Measurements from ENCODE around the gene LIPN.

LIPN gene

DNA sequence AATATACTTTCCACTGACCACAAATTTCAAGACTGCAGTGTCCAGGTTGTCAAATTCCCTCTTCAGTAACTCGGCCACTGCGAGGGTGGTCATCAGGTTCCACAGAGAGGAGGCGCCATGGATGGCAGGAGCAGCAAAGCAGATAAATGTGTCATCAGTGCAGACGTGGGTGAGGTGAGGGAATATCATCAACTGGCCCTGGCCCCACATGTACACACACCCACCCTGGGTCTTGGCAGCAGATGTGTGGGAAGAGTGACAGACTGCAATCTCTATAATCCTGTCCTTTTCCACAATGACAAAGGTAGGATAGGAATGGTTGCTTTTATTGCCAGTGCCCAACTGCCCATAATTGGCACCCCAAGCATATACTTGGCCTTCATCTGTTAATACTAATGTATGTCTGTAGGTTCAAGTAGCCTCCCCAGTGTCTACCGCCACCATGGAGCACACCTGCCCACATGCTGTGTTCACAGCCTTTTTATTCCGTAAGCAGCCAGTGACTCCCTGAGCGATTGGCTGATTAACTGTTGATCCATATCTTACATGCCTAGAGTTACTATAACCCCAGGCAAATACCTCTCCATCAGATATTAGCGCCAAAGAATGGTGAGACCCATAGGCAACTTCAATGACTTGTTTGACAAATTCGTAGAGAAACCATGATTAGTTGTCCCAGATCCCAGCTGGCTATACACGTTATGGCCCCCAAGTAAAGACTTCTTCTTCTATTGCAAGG lies 26.4 kb downstream of the LIPN start:
- no peak for DNase-seq

DNA sequence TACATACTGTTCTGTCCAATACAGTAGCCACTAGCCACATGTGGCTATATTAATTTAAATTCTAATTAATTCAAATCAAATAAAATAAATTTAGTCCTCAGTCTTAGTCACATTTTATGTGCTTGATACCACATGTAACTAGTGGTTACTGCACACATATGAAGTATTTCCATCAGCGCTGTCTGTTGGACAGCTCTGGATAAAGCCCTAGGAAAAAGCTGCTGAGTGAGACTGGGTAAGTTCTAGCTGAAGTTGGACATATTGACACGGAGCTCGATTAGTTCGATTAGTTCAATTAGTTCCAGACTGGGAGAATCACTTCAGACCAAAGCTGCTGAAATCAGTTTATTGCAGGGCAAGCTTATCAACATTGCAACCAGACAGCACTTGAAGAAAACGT lies 27.6 kb downstream of the LIPN start:
- no peak for DNase-seq

DNA sequence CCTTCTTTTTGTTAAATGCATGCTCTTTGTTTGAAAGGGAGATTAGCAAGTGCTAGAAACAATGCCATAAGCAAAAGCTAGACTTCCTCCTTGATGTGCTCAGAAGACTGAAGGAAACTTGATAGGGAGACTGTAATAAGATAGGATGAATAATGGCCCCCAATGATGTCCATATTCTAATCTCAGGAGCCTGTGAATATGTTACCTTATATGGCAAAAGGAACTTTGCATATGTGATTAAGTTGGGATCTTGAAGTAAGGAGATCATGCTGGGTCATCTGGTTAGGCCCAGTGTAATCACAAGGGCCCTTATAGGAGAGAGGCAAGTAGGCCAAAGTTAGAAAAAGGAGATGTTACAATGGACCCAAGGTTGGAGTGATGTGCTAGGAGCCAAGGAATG lies 29.1 kb downstream of the LIPN start:
- no peak for DNase-seq

DNA sequence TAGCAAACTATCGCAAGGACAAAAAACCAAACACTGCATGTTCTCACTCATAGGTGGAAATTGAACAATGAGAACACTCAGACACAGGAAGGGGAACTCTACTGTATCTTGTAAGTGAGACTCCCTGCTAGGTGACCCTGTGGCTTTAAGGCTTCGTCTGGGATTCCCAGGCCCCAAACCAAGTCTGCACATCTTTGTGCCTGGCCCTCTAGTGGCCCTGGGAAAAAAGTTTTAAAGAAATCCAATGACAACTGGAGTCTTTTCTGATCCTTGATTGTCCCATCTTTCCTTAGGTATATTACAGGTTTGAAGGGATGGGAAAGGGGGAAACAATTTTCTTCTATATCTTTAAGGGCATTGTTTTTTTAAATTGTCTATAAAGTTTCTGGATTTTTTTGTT lies 32.1 kb downstream of the LIPN start:
- no peak for DNase-seq

DNA sequence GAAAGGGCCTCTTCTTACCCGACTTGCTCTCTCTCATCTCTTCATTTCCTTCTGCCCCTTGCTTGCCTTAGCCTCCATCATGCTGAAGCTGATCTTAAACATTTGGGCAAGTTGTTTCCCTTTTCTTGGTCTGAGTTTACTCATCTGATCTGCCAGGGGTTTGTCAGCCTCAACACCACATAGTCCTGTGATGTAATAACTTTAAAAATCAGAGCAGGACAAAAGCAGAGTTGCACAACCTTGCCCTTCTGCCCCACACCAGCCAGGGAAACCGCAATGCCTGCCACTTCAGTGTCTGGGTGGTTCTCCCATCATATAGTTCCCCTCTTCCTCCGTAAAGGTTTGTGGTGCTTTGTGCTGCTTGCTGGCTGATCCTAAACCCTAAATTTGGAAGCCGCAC lies 32.8 kb downstream of the LIPN start:
- no peak for DNase-seq

DNA sequence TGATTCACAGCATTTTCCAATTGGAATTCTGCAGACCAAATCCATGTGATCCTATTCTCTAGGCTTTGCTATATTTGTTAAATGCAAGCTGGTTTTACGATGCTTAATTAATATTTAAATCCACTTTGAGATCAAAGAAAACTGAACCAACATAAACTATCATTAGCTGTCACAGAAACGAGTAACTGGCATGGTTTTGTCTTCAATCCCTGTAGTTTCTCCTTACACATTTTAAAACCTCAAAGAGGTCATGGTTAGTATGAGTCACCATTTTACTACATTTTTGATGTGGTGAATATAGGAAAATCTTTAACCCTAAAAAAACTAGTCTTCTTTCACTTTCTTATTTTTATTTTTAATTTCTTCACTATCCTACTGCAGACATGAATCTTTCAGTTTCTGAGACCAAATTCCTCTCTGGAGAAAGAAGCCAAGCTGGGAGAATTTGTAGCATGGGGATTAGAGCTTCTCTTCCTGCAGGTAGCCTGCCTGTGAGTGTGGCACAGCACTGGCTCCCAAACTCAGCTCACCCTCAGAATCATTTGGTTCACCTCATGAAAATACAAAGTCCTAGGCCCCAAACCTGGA lies 34.0 kb downstream of the LIPN start:
- DNase-seq = no peak

DNA sequence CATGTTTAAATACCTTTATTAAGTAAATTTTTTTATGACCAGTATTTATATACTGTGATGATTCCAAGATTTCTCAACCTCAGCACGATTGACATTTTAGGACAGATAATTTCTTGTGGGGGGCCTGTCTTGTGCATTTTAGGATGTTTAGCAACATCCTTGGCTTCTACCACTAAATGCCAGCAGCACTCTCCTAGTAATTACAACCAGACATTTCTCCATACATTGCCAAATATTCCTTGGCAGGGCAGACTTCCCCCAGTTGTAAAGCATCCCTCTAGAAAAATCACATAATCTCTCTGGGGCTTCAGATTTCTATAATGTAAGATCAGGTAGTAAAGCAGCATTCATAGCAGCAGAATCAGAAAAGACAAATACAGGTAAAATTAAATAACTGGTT lies 34.9 kb downstream of the LIPN start:
- no peak for DNase-seq

DNA sequence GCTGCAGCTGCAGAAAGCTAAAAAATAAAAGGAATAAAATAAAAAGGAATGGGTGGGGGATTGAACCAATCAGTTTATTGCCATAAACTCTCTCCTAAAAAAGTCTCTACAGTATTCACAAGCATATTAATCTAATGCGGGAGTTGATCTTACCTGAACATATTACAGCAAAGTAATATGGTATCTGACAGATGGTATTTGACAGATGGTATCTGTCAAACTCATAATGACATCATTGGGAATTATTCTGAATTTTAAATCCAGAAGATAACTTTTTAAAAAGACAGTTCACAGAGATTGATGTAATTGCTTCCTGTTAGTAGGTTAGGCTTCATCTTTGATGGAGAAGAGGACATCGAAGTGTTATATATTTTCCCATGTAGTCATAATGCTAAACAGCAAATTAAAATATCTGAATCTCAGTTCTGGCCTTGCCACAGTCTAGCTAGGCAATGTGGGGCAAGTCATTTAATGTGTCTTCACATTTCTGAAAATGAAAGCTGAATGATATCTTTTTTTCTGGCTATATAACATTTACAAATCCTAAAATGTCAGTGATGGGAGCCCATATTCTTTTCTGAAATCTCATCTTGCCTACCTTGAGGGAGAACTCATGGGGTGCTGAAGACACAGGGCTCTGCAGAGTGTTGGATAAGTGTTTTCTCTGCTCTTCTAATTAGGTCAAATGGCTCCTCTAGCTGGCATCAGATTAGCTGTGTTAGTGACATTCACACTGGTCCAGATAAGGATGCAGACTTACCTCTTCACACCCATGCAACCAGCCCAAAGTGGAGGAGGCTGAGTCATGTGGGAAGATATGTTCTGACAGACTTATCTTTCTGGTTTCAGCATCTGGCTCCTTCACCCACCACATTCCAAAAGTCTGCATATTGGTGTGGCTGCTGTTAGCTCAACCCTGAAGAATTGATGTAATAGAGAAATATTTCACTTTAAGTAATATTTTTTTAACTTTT lies 40.6 kb downstream of the LIPN start:
- DNase-seq = no peak

DNA sequence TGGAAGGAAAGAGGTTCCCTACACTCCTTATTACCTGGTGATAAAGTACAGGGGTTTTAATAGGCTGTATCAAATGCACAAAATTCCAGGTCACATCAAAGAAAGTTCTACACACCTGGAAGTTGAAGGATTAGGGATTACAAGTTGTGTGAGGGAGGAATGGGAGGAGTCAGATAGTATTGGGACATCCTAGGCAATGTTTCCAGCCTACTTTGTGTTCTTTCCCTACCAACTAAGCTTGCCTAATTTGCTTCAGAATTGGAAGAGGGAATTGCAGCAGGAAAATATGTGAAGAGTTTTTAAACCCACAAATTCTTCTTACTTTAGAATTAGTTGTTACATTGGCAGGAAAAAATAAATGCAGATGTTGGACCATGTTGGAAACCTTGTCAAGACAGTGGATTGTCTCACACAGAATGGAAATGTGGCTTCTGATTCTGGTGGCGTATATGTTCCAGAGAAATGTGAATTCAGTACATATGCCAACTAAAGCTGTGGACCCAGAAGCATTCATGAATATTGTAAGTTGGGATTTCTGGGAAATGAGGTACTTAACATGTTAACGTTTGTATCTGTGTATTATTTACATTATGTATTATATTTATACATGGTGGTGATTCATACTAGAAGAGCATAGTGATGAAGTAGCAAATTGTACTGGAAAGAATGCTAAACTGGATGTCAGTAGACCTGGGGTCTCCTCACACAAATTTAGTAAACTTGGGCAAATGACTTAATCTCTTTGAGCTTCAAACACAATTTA lies 42.9 kb downstream of the LIPN start, which contains the start of gene LIPM:
Gene LIPM, plus strand, starts transcription at position 208 of the 763 bp plus-strand sequence. Its CDS starts 167 bp downstream, at position 375.
- DNase-seq = no peak

DNA sequence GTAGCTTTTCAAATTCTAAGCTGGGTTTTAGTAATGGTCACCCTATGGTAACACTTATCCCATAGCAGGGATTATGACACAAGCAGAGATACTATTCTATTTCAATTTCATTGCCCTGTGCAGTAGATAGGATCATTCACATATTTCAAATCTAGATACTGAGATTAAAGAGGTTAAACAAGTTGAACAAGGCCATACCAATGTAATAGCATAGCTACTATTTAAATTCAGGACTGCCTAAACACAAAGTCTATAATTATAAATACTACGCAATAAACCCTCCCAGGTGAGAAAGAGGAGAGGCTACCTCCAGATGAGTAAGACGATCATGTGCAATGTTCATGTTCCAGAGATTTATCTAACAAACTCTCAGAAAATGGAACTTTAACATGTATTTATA lies 43.8 kb downstream of the LIPN start:
- DNase-seq = no peak

DNA sequence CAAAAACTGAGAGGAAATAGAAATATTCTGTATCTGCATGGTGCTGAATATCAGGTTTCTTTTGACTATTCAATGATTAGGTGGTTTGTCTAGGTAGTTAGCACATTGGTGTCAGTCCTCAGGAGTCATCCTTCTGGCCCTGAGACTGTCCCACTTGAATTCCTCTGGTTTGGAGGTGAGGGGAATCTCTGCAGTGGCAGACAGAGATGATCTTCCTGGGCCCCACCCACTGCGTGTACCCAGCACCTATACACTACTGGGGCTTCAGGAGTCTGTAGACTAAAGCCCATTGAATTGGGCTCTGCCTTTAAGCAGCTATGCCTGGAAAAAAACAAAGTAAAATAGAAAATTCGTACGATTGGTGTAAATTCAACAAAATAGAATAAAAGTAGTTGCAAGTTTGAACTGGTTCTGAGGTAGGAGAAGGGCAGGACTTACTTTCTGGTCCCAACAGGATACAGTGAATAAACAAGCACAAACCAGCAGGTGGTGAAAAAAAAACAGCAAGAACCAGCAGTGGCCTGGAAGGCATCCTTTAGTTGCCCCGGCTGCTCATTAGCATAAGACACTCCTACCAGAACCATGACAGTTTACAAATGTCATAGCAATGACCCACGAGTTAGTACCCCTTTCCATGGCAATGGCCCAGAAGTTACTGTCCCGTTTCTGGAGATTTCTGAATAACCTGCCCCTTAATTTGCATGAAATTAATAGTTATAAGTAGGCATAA lies 44.4 kb downstream of the LIPN start:
- no peak for DNase-seq

DNA sequence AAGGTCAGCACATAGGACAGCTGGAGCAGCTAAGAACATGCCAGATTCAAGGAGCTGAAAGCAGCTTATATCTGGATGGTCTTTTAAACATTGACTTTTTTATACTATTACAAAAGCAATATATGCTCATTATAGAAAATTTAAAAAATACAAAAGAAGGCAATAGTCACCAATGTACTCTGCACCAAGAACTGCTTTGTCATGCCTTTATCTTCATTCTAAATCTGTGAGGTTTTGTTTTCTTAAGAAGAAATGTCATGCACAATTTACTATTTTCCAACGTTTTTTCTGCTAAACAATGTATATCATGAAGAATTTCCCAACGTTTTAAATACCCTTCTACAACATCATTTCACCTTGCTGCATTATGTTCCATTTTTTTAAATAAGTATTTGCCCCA lies 45.5 kb downstream of the LIPN start:
- DNase-seq = no peak

DNA sequence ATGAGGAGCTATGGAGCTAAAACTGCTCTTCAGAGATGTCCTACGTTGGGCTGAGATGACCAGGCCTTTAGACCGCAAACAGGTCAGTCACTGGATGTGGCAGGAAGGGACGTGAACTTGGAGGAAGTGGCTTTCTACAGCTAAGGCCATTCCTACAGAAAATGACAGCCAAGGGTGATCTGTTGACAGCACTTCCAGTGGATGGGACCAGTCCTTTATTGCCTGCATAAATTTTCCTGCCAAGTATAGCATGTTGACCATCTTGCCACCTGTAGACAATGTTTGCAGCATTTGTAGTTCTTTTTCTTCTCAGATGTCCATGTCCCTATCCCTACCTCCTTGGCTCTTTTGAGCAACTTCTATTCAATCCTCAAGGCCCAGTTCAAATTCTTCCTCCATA lies 46.1 kb downstream of the LIPN start:
- no peak for DNase-seq

DNA sequence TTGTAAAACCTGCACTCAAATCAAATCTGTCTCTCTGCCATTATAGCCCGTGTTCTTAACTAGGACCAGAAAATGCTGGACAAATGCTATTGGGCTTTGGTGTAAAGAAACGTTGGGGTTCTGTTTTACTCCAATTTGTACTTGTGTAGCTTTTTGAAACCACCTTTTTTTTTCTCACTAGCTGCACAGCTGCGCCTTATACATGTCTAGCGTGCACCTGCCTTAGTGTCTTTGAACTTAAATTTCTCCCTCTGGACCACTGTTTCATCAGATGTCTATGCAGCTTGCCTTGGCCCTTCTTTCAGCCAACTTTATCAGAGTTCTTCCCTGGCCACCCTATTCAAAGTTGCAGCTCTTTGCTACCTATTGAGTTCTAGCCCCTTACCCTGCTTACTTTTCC lies 49.8 kb downstream of the LIPN start:
- no peak for DNase-seq

DNA sequence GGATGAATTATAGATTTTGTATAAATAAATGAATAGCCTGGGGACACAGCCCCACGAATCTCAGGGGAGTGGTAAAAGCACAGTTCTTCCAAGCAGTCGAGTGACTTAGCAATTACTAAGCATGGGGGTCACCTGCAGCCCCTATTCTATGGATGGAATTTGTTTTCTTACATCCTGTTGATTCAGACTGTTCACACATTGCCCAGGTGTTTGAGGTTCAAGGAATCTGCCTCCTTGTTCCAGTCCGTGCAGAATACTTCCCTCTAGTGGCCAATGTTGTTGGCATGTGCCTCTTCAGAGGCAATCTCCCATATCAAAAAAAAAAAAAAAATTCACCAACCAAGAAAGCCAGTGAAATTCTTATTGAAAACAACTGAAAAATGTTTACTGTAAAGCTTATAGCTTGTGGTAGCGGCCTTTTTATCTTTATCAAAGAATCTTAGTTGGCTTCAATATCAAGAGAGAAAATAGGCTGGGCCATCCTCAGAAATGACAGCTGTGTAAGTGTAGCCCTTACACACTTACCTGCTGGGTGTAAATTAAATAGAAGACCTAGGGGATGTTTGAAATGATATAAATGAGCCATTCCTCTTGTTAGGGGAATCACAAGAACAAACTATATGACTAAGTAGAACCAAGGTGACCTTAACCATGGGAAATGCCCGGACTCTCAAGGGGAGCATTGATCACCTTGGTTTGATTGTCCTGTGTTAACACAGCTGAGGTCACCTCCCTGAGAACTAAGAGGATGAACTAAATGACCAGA lies 50.6 kb downstream of the LIPN start:
- peak; percentile 18 for DNase-seq

DNA sequence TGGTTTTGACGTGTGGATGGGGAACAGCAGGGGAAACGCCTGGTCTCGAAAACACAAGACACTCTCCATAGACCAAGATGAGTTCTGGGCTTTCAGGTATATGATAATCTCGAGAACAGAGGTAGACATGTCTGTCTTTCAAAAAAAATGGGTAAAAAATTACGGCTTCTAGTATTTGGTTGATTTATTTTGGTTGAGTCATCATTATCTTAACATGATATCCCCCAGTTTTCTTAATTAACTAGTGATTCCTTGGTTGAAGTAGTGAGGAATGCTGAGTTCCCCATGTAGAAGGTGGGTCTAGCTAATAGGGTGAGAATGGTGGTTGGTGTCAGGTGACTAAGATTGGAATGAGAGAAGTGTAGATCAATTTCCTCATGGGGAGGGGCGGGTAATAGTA lies 53.4 kb downstream of the LIPN start:
- DNase-seq = no peak

DNA sequence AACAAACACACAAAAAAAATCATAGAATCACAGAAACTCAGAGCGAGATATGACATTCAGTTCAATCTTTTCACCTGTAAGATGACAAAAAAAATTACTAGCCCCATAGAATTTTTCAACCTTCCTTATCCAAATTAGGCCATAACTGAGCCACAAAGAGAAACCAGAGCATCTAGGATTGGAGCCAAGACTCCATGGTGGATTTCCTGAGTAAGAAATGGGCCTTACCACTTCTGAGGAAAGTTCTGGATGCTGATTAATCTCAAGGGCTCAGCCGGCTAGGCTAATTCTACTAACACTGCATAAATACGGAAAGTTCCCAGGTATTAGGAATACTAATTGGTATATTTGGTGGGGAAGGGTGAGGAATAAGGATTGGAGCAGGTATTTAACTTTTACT lies 59.5 kb downstream of the LIPN start:
- DNase-seq = no peak

DNA sequence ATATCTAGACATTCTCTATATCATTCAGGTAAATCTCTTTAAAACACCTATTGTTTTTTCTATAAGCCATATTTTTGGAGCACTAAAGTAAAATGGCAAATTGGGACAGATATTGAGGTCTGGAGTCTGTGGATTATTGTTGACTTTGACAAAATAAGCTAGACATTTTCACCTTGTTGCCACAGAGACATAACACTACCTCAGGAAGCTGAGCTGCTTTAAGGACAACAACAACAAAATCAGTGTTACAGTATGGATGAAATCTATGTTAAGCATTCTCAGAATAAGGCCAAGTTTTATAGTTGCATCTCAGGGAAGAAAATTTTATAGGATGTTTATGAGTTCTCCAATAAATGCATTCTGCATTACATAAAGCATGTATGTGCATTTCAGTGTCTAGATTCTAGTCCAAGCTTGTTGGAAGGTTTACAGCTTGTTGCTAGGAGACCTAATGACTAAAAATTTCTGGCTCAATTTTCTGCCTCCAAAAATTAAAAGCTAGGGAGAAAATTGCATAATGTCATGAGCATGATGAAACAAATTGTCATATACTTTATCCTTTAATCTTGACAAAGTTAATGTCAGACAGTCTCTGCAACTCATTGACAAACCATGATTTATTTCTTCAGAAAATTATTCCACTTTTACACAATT lies 61.1 kb downstream of the LIPN start:
- DNase-seq = no peak

DNA sequence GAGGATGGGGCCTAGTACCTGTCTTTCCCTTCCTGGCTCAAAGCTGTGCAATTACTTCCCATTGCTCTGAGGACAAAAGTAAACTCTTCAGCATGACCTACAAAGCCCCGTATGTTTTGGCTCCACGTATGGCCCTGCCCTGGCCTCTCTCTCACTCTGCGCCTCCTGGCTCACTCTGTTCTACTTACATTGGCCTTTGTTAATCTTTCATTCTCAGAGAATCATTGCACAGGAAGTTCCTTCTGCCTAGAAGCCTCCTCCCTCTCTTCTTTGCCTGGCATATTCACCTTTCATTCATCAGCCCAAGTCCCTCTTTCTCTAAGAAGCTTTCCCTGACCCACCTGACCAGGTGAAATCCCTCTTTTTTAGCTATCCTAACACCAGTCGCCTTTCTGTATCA lies 66.6 kb downstream of the LIPN start:
- no peak for DNase-seq

DNA sequence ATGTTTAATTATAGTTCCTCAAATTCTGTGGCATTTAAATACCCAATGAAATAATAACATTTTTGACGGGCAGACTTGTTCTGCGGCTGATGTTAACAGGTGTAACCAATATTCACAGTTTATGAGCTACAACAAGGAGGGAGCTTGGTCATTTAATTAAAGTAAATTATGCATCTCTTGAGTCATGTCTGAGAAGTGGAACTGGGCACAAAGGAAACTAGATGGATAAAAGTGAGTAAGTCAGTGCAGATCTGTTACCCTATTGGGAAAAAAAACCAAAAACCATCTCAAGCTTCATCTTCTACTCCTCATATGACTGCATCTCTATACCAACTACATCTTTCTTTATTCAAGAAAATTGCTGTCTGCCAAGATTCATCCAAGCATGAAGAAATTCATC lies 67.9 kb downstream of the LIPN start:
- DNase-seq = no peak

DNA sequence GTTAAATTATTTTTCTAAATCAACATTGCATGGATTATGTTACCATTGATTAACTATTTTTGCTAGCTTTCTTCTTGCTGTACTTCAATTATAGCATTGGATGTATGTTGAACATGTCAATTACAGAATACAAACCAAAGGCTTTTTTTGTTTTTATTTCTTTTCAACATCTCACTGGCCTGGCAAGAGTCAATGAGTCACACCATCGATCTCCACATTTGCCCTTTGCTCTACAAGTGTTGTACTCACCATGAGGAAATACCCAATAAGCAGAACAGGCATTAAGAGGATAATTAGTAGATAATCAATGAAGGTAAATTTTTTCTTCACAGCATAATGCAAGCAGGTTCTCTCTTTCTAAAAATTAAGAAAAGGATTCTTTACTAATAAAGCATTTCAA lies 68.5 kb downstream of the LIPN start:
- DNase-seq = no peak

Data from activated naive CD4-positive, alpha-beta T cell treated with anti-CD3 and anti-CD28 coated beads, Interleukin-2, amount 50 U/mL, for 16 hours (primary cell).